H9 (cell line): ENCODE data around the gene DIAPH2. TPM values are rescaled to one million over a fixed set of nuclear protein-coding genes. Genes with fewer than 3 reads are reported as not detected.

Experiments
- DNase-seq: peaks from one replicate; pipeline ENCODE4 v3.0.0-alpha.2; 2017
- H2AFZ ChIP-seq: one replicate; pipeline ENCODE4 v1.6.1; 2013; ENCODE audit warnings: mild to moderate bottlenecking, low read length, control low read depth, moderate library complexity
- H2AK5ac ChIP-seq: 2 replicates; pipeline ENCODE4 v1.6.1; 2013; ENCODE audit warnings: low read length, control low read depth, mixed read lengths; ENCODE audit not compliant: insufficient read length
- H2BK120ac ChIP-seq: one replicate; pipeline ENCODE4 v1.6.1; 2013; ENCODE audit warnings: low read depth, mild to moderate bottlenecking, low read length, control low read depth, inconsistent platforms; ENCODE audit not compliant: poor library complexity, severe bottlenecking
- H2BK12ac ChIP-seq: 2 replicates; pipeline ENCODE4 v1.6.1; 2013; ENCODE audit warnings: low read length, control low read depth, mixed read lengths, low read depth; ENCODE audit not compliant: insufficient read length
- H2BK15ac ChIP-seq: 2 replicates; pipeline ENCODE4 v1.6.1; 2013; ENCODE audit warnings: low read depth, low read length, control low read depth
- H2BK20ac ChIP-seq: one replicate; pipeline ENCODE4 v1.6.1; 2013; ENCODE audit warnings: low read depth, mild to moderate bottlenecking, low read length, control low read depth, inconsistent platforms; ENCODE audit not compliant: poor library complexity, severe bottlenecking
- H2BK5ac ChIP-seq: 2 replicates; pipeline ENCODE4 v1.6.1; 2013; ENCODE audit warnings: low read length, control low read depth, mixed read lengths; ENCODE audit not compliant: insufficient read length
- H3K14ac ChIP-seq: 2 replicates; pipeline ENCODE4 v1.6.1; 2013; ENCODE audit warnings: low read length, control low read depth; ENCODE audit not compliant: insufficient read depth
- H3K18ac ChIP-seq: 2 replicates; pipeline ENCODE4 v1.6.1; 2013; ENCODE audit warnings: low read depth, mild to moderate bottlenecking, mixed read lengths, low read length, control low read depth; ENCODE audit not compliant: insufficient read length
- H3K23ac ChIP-seq: 2 replicates; pipeline ENCODE4 v1.6.1; 2013; ENCODE audit warnings: low read length, control low read depth, mixed read lengths, low read depth; ENCODE audit not compliant: insufficient read length
- H3K23me2 ChIP-seq: 2 replicates; pipeline ENCODE4 v1.6.1; 2013; ENCODE audit warnings: low read depth, mild to moderate bottlenecking, mixed read lengths, low read length, control low read depth; ENCODE audit not compliant: insufficient read length, poor library complexity, severe bottlenecking
- H3K27ac ChIP-seq: 2 replicates; pipeline ENCODE4 v1.5.1; 2013; ENCODE audit warnings: low read length, control low read depth, mixed read lengths, low read depth; ENCODE audit not compliant: insufficient read length
- H3K27me3 ChIP-seq: 2 replicates; pipeline ENCODE4 v1.6.1; 2013; ENCODE audit warnings: low read length, control low read depth, inconsistent platforms; ENCODE audit not compliant: insufficient read depth
- H3K4ac ChIP-seq: 2 replicates; pipeline ENCODE4 v1.6.1; 2013; ENCODE audit warnings: low read depth, mild to moderate bottlenecking, control low read depth, inconsistent platforms, low read length, moderate library complexity
- H3K4me1 ChIP-seq: 2 replicates; pipeline ENCODE4 v1.6.1; 2013; ENCODE audit warnings: low read length, control low read depth, inconsistent platforms; ENCODE audit not compliant: insufficient read depth
- H3K4me2 ChIP-seq: 2 replicates; pipeline ENCODE4 v1.6.1; 2013; ENCODE audit warnings: low read length, control low read depth, mixed read lengths; ENCODE audit not compliant: insufficient read length, insufficient read depth
- H3K56ac ChIP-seq: 2 replicates; pipeline ENCODE4 v1.6.1; 2013; ENCODE audit warnings: low read depth, mild to moderate bottlenecking, mixed read lengths, low read length, control low read depth; ENCODE audit not compliant: insufficient read length
- H3K79me1 ChIP-seq: 2 replicates; pipeline ENCODE4 v1.6.1; 2013; ENCODE audit warnings: low read depth, mild to moderate bottlenecking, moderate library complexity, low read length, control low read depth, inconsistent platforms; ENCODE audit not compliant: insufficient read depth, poor library complexity, severe bottlenecking
- H3K79me2 ChIP-seq: 2 replicates; pipeline ENCODE4 v1.6.1; 2013; ENCODE audit warnings: low read length, control low read depth, inconsistent platforms; ENCODE audit not compliant: insufficient read depth
- H3K9ac ChIP-seq: 2 replicates; pipeline ENCODE4 v1.6.1; 2013; ENCODE audit warnings: low read length, control low read depth, mixed read lengths; ENCODE audit not compliant: insufficient read length; ENCODE audit errors: extremely low read depth
- H3K9me3 ChIP-seq: one replicate; pipeline ENCODE4 v1.6.1; 2013; ENCODE audit warnings: low read depth, low read length, inconsistent platforms; ENCODE audit not compliant: control insufficient read depth
- H3T11ph ChIP-seq: one replicate; pipeline ENCODE4 v1.6.1; 2013; ENCODE audit warnings: mild to moderate bottlenecking, low read length, control low read depth, inconsistent platforms
- H4K20me1 ChIP-seq: one replicate; pipeline ENCODE4 v1.6.1; 2013; ENCODE audit not compliant: control insufficient read depth, insufficient read length, insufficient read depth
- H4K5ac ChIP-seq: 2 replicates; pipeline ENCODE4 v1.6.1; 2013; ENCODE audit warnings: low read depth, mild to moderate bottlenecking, mixed read lengths, low read length, control low read depth; ENCODE audit not compliant: insufficient read length
- H4K8ac ChIP-seq: replicated peaks from 2 replicates; pipeline ENCODE4 v1.6.1; 2013; ENCODE audit warnings: low read length, control low read depth, mixed read lengths, low read depth; ENCODE audit not compliant: insufficient read length
- H4K91ac ChIP-seq: 2 replicates; pipeline ENCODE4 v1.6.1; 2013; ENCODE audit warnings: low read depth, mild to moderate bottlenecking, moderate library complexity, mixed read lengths, low read length, control low read depth; ENCODE audit not compliant: insufficient read length
- H3K27ac Mint-ChIP-seq, 3 experiments: 2 replicates in 2 of 3; 3 replicates in 1 of 3; pipeline ENCODE4 v1.8.0; 2020 to 2021; ENCODE audit warnings: mixed read lengths in 3 of 3, mild to moderate bottlenecking in 1 of 3, moderate library complexity in 1 of 3
- H3K27me3 Mint-ChIP-seq: 2 replicates; pipeline ENCODE4 v1.8.0; 2021; ENCODE audit warnings: low read depth, mild to moderate bottlenecking, moderate library complexity, mixed read lengths
- H3K36me3 Mint-ChIP-seq, 3 experiments: 2 replicates in 2 of 3; 3 replicates in 1 of 3; pipeline ENCODE4 v1.8.0; 2020 to 2021; ENCODE audit warnings: low read depth in 3 of 3, mixed read lengths in 3 of 3; ENCODE audit not compliant: insufficient read depth in 1 of 3
- H3K4me1 Mint-ChIP-seq, 2 experiments: 2 replicates each; pipeline ENCODE4 v1.8.0; 2020; ENCODE audit warnings: mixed read lengths in 2 of 2
- H3K4me3 Mint-ChIP-seq, 2 experiments: 2 replicates in 1 of 2; 3 replicates in 1 of 2; pipeline ENCODE4 v1.8.0; 2020 to 2021; ENCODE audit warnings: mild to moderate bottlenecking in 2 of 2, mixed read lengths in 2 of 2, moderate library complexity in 1 of 2
- H3K9me3 Mint-ChIP-seq, 2 experiments: 2 replicates in 1 of 2; 3 replicates in 1 of 2; pipeline ENCODE4 v1.8.0; 2020; ENCODE audit warnings: mild to moderate bottlenecking in 2 of 2, mixed read lengths in 2 of 2, moderate library complexity in 1 of 2
- CTCF ChIP-seq: fragments of 200-600 bp; sonication (generic); conservative IDR thresholded peaks from 3 replicates; pipeline ENCODE4 v1.8.0; 2021; ENCODE audit warnings: antibody characterized with exemption, mild to moderate bottlenecking
- WGBS: extraction: QIAGEN DNeasy Blood & Tissue Kit; methylation state at CpG from one replicate; pipeline ENCODE4 v1.1.7; 2013; ENCODE audit warnings: missing lambda C conversion rate, low lambda C conversion rate, mixed read lengths; ENCODE audit not compliant: insufficient read length; ENCODE audit errors: extremely low coverage; 5-methylcytosine and 5-hydroxymethylcytosine counted together
- total RNA-seq: library from RNA; stranded (reverse); gene quantifications from 2 replicates; pipeline ENCODE4 v1.2.1, GENCODE V29; 2021

The DIAPH2 gene
- total RNA-seq, 1 experiment from 2014 or later, result 45.4 TPM

GRCh38 chrX:96682516-96682915 lies 2.1 kb upstream of the DIAPH2 start:
- Mint-ChIP-seq H3K4me3 (no peak overlapping the region), H3K27me3 (peaks cover 25% of the 10 kb centered on the region), H3K27ac (no peak overlapping the region), H3K9me3 (no peaks in the 10 kb centered on the region), H3K4me1 (peaks cover 22 to 36% of the 10 kb centered on the region in 2 experiments), H3K36me3 (no peaks in the 10 kb centered on the region; a peak in 1 of 7 replicates)
- H3K27me3 ChIP-seq, result no peaks in the 10 kb centered on the region; the same call in 1 of the 2 replicates
- TF ChIP-seq CTCF, result no peak
- H4K20me1 ChIP-seq, result no peaks in the 10 kb centered on the region
- no CpG with 5 or more reads among the region's 4 CpGs for WGBS
- H3K23me2 ChIP-seq, result peaks cover 7% of the 10 kb centered on the region
- no peak overlapping the region for H3K27ac ChIP-seq
- H2BK20ac ChIP-seq, result no peak overlapping the region
- DNase-seq, result no peak
- H3K79me2 ChIP-seq, result no peaks in the 10 kb centered on the region
- no peak overlapping the region for H4K8ac ChIP-seq
- H3K14ac ChIP-seq, result no peak overlapping the region
- no peak overlapping the region for H2BK12ac ChIP-seq
- H4K91ac ChIP-seq, result no peak overlapping the region
- H3K9me3 ChIP-seq, result no peaks in the 10 kb centered on the region
- no peaks in the 10 kb centered on the region for H3K79me1 ChIP-seq
- no peak overlapping the region for H2BK15ac ChIP-seq
- H3K18ac ChIP-seq, result no peak overlapping the region
- no peak overlapping the region for H3K23ac ChIP-seq
- no peak overlapping the region for H2AFZ ChIP-seq
- no peak overlapping the region for H2BK120ac ChIP-seq
- H3K9ac ChIP-seq, result no peak overlapping the region
- no peak overlapping the region for H3K4me2 ChIP-seq
- H3K56ac ChIP-seq, result no peak overlapping the region
- 0 out of 2 replicates have a peak, but pooled peaks cover 2% of the 10 kb centered on the region for H3K4me1 ChIP-seq
- H4K5ac ChIP-seq, result no peak overlapping the region
- no peak overlapping the region for H2BK5ac ChIP-seq
- H2AK5ac ChIP-seq, result no peak overlapping the region
- no peak overlapping the region for H3K4ac ChIP-seq
- H3T11ph ChIP-seq, result no peak overlapping the region
